H9 (cell line): ENCODE data around the gene CDH26. TPM values are rescaled to one million over a fixed set of nuclear protein-coding genes. Genes with fewer than 3 reads are reported as not detected.

Source experiments
- DNase-seq: peaks from one replicate; pipeline ENCODE4 v3.0.0-alpha.2; 2017
- H2AFZ ChIP-seq: one replicate; pipeline ENCODE4 v1.6.1; 2013; ENCODE audit warnings: mild to moderate bottlenecking, low read length, control low read depth, moderate library complexity
- H2AK5ac ChIP-seq: 2 replicates; pipeline ENCODE4 v1.6.1; 2013; ENCODE audit warnings: low read length, control low read depth, mixed read lengths; ENCODE audit not compliant: insufficient read length
- H2BK120ac ChIP-seq: one replicate; pipeline ENCODE4 v1.6.1; 2013; ENCODE audit warnings: low read depth, mild to moderate bottlenecking, low read length, control low read depth, inconsistent platforms; ENCODE audit not compliant: poor library complexity, severe bottlenecking
- H2BK12ac ChIP-seq: 2 replicates; pipeline ENCODE4 v1.6.1; 2013; ENCODE audit warnings: low read length, control low read depth, mixed read lengths, low read depth; ENCODE audit not compliant: insufficient read length
- H2BK15ac ChIP-seq: 2 replicates; pipeline ENCODE4 v1.6.1; 2013; ENCODE audit warnings: low read depth, low read length, control low read depth
- H2BK20ac ChIP-seq: one replicate; pipeline ENCODE4 v1.6.1; 2013; ENCODE audit warnings: low read depth, mild to moderate bottlenecking, low read length, control low read depth, inconsistent platforms; ENCODE audit not compliant: poor library complexity, severe bottlenecking
- H2BK5ac ChIP-seq: 2 replicates; pipeline ENCODE4 v1.6.1; 2013; ENCODE audit warnings: low read length, control low read depth, mixed read lengths; ENCODE audit not compliant: insufficient read length
- H3K14ac ChIP-seq: 2 replicates; pipeline ENCODE4 v1.6.1; 2013; ENCODE audit warnings: low read length, control low read depth; ENCODE audit not compliant: insufficient read depth
- H3K18ac ChIP-seq: 2 replicates; pipeline ENCODE4 v1.6.1; 2013; ENCODE audit warnings: low read depth, mild to moderate bottlenecking, mixed read lengths, low read length, control low read depth; ENCODE audit not compliant: insufficient read length
- H3K23ac ChIP-seq: 2 replicates; pipeline ENCODE4 v1.6.1; 2013; ENCODE audit warnings: low read length, control low read depth, mixed read lengths, low read depth; ENCODE audit not compliant: insufficient read length
- H3K23me2 ChIP-seq: 2 replicates; pipeline ENCODE4 v1.6.1; 2013; ENCODE audit warnings: low read depth, mild to moderate bottlenecking, mixed read lengths, low read length, control low read depth; ENCODE audit not compliant: insufficient read length, poor library complexity, severe bottlenecking
- H3K27ac ChIP-seq: 2 replicates; pipeline ENCODE4 v1.5.1; 2013; ENCODE audit warnings: low read length, control low read depth, mixed read lengths, low read depth; ENCODE audit not compliant: insufficient read length
- H3K27me3 ChIP-seq: 2 replicates; pipeline ENCODE4 v1.6.1; 2013; ENCODE audit warnings: low read length, control low read depth, inconsistent platforms; ENCODE audit not compliant: insufficient read depth
- H3K4ac ChIP-seq: 2 replicates; pipeline ENCODE4 v1.6.1; 2013; ENCODE audit warnings: low read depth, mild to moderate bottlenecking, control low read depth, inconsistent platforms, low read length, moderate library complexity
- H3K4me1 ChIP-seq: 2 replicates; pipeline ENCODE4 v1.6.1; 2013; ENCODE audit warnings: low read length, control low read depth, inconsistent platforms; ENCODE audit not compliant: insufficient read depth
- H3K4me2 ChIP-seq: 2 replicates; pipeline ENCODE4 v1.6.1; 2013; ENCODE audit warnings: low read length, control low read depth, mixed read lengths; ENCODE audit not compliant: insufficient read length, insufficient read depth
- H3K56ac ChIP-seq: 2 replicates; pipeline ENCODE4 v1.6.1; 2013; ENCODE audit warnings: low read depth, mild to moderate bottlenecking, mixed read lengths, low read length, control low read depth; ENCODE audit not compliant: insufficient read length
- H3K79me1 ChIP-seq: 2 replicates; pipeline ENCODE4 v1.6.1; 2013; ENCODE audit warnings: low read depth, mild to moderate bottlenecking, moderate library complexity, low read length, control low read depth, inconsistent platforms; ENCODE audit not compliant: insufficient read depth, poor library complexity, severe bottlenecking
- H3K79me2 ChIP-seq: 2 replicates; pipeline ENCODE4 v1.6.1; 2013; ENCODE audit warnings: low read length, control low read depth, inconsistent platforms; ENCODE audit not compliant: insufficient read depth
- H3K9ac ChIP-seq: 2 replicates; pipeline ENCODE4 v1.6.1; 2013; ENCODE audit warnings: low read length, control low read depth, mixed read lengths; ENCODE audit not compliant: insufficient read length; ENCODE audit errors: extremely low read depth
- H3K9me3 ChIP-seq: one replicate; pipeline ENCODE4 v1.6.1; 2013; ENCODE audit warnings: low read depth, low read length, inconsistent platforms; ENCODE audit not compliant: control insufficient read depth
- H3T11ph ChIP-seq: one replicate; pipeline ENCODE4 v1.6.1; 2013; ENCODE audit warnings: mild to moderate bottlenecking, low read length, control low read depth, inconsistent platforms
- H4K20me1 ChIP-seq: one replicate; pipeline ENCODE4 v1.6.1; 2013; ENCODE audit not compliant: control insufficient read depth, insufficient read length, insufficient read depth
- H4K5ac ChIP-seq: 2 replicates; pipeline ENCODE4 v1.6.1; 2013; ENCODE audit warnings: low read depth, mild to moderate bottlenecking, mixed read lengths, low read length, control low read depth; ENCODE audit not compliant: insufficient read length
- H4K8ac ChIP-seq: replicated peaks from 2 replicates; pipeline ENCODE4 v1.6.1; 2013; ENCODE audit warnings: low read length, control low read depth, mixed read lengths, low read depth; ENCODE audit not compliant: insufficient read length
- H4K91ac ChIP-seq: 2 replicates; pipeline ENCODE4 v1.6.1; 2013; ENCODE audit warnings: low read depth, mild to moderate bottlenecking, moderate library complexity, mixed read lengths, low read length, control low read depth; ENCODE audit not compliant: insufficient read length
- H3K27ac Mint-ChIP-seq, 3 experiments: 2 replicates in 2 of 3; 3 replicates in 1 of 3; pipeline ENCODE4 v1.8.0; 2020 to 2021; ENCODE audit warnings: mixed read lengths in 3 of 3, mild to moderate bottlenecking in 1 of 3, moderate library complexity in 1 of 3
- H3K27me3 Mint-ChIP-seq: 2 replicates; pipeline ENCODE4 v1.8.0; 2021; ENCODE audit warnings: low read depth, mild to moderate bottlenecking, moderate library complexity, mixed read lengths
- H3K36me3 Mint-ChIP-seq, 3 experiments: 2 replicates in 2 of 3; 3 replicates in 1 of 3; pipeline ENCODE4 v1.8.0; 2020 to 2021; ENCODE audit warnings: low read depth in 3 of 3, mixed read lengths in 3 of 3; ENCODE audit not compliant: insufficient read depth in 1 of 3
- H3K4me1 Mint-ChIP-seq, 2 experiments: 2 replicates each; pipeline ENCODE4 v1.8.0; 2020; ENCODE audit warnings: mixed read lengths in 2 of 2
- H3K4me3 Mint-ChIP-seq, 2 experiments: 2 replicates in 1 of 2; 3 replicates in 1 of 2; pipeline ENCODE4 v1.8.0; 2020 to 2021; ENCODE audit warnings: mild to moderate bottlenecking in 2 of 2, mixed read lengths in 2 of 2, moderate library complexity in 1 of 2
- H3K9me3 Mint-ChIP-seq, 2 experiments: 2 replicates in 1 of 2; 3 replicates in 1 of 2; pipeline ENCODE4 v1.8.0; 2020; ENCODE audit warnings: mild to moderate bottlenecking in 2 of 2, mixed read lengths in 2 of 2, moderate library complexity in 1 of 2
- CTCF ChIP-seq: fragments of 200-600 bp; sonication (generic); conservative IDR thresholded peaks from 3 replicates; pipeline ENCODE4 v1.8.0; 2021; ENCODE audit warnings: antibody characterized with exemption, mild to moderate bottlenecking
- WGBS: extraction: QIAGEN DNeasy Blood & Tissue Kit; methylation state at CpG from one replicate; pipeline ENCODE4 v1.1.7; 2013; ENCODE audit warnings: missing lambda C conversion rate, low lambda C conversion rate, mixed read lengths; ENCODE audit not compliant: insufficient read length; ENCODE audit errors: extremely low coverage; 5-methylcytosine and 5-hydroxymethylcytosine counted together
- total RNA-seq: library from RNA; stranded (reverse); gene quantifications from 2 replicates; pipeline ENCODE4 v1.2.1, GENCODE V29; 2021

CDH26 gene
- total RNA-seq, 1 experiment from 2014 or later = 0.79 TPM

- Histone ChIP-seq H2AK5ac (no peak overlapping the region), H2AFZ (no peak overlapping the region), H3K18ac (no peak overlapping the region), H3K23me2 (peaks cover 5% of the 10 kb centered on the region), H3K9me3 (no peaks in the 10 kb centered on the region), H3K27me3 (peaks cover 2% of the 10 kb centered on the region; the same call in 1 of the 2 replicates), H2BK15ac (no peak overlapping the region), H3K4me2 (no peak overlapping the region), H3K79me2 (no peaks in the 10 kb centered on the region), H3K27ac (no peak overlapping the region), H2BK120ac (no peak overlapping the region), H4K91ac (no peak overlapping the region), H3K23ac (no peak overlapping the region), H3K4ac (no peak overlapping the region), H3K79me1 (no peaks in the 10 kb centered on the region), H3K4me1 (no peaks in the 10 kb centered on the region), H2BK5ac (no peak overlapping the region), H4K5ac (no peak overlapping the region), H3K14ac (no peak overlapping the region), H3T11ph (no peak overlapping the region), H2BK20ac (no peak overlapping the region), H4K20me1 (no peaks in the 10 kb centered on the region), H3K9ac (no peak overlapping the region), H4K8ac (no peak overlapping the region), H3K56ac (no peak overlapping the region), H2BK12ac (no peak overlapping the region)
- Mint-ChIP-seq H3K4me1 (peaks cover 6 to 19% of the 10 kb centered on the region in 2 experiments), H3K9me3 (no peaks in the 10 kb centered on the region; a peak in 1 of 5 replicates), H3K4me3 (no peak overlapping the region), H3K36me3 (no peaks in the 10 kb centered on the region), H3K27ac (no peak overlapping the region; a peak in 1 of 7 replicates), H3K27me3 (peaks cover 35% of the 10 kb centered on the region)
- DNase-seq = no peak
- no CpG with 5 or more reads among the region's 72 CpGs for WGBS
- TF ChIP-seq CTCF = no peak
These were observed 25.5 kb upstream of the CDH26 start for GRCh38 chr20:59932616-59933295.
